GM18868 (cell line): ENCODE results near the gene PBRM1.

Experiments
- ATAC-seq: cut with Tn5 transposase; IDR thresholded peaks from one replicate; pipeline ENCODE4 v1.9.1; 2021; ENCODE audit warnings: mild to moderate bottlenecking, moderate library complexity; ENCODE audit not compliant: unreplicated experiment

Gene PBRM1

DNA sequence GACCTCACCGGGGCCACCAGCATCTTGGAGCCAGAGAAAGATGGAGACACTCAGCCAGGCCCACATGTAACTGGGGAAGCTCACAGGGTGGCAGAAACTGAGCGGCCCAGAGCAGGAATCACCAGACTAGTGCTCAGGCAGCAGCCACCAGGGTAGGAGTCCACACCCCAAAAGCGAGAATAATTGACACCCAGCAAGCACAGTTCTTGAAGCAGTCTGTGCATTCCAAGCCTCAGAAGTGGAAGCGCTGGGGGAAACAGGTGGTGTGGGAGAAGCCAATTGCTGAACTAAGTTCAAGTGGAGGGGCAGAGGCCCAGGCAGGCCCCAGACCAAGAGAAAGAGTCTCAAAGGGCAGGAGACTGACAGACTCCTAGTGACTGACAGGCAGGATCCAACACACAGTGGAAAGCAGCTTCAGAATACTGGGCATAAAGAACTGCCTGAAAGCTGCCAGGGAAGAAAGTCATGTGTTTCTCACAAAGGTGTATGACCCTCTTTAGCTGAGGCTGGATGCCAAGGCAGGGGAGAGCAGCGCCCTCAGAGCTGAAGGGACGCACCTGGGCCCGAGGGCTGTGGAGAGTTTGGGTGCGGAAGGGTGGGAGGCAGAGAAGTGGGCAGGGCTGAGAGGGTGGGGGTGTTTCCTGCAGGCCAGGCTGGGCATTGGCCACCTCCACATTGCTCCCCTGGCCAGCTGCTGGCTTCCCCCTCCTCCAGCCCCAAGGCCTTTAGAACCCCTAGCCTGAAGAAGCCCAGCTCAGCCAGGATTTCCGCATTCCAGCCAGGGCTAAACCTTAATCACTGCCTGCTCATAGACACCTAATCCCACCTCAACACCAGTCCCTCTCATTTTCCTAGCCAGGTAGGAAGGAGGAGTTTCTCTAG lies 159.8 kb downstream of the PBRM1 start:
- ATAC-seq: no peak

DNA sequence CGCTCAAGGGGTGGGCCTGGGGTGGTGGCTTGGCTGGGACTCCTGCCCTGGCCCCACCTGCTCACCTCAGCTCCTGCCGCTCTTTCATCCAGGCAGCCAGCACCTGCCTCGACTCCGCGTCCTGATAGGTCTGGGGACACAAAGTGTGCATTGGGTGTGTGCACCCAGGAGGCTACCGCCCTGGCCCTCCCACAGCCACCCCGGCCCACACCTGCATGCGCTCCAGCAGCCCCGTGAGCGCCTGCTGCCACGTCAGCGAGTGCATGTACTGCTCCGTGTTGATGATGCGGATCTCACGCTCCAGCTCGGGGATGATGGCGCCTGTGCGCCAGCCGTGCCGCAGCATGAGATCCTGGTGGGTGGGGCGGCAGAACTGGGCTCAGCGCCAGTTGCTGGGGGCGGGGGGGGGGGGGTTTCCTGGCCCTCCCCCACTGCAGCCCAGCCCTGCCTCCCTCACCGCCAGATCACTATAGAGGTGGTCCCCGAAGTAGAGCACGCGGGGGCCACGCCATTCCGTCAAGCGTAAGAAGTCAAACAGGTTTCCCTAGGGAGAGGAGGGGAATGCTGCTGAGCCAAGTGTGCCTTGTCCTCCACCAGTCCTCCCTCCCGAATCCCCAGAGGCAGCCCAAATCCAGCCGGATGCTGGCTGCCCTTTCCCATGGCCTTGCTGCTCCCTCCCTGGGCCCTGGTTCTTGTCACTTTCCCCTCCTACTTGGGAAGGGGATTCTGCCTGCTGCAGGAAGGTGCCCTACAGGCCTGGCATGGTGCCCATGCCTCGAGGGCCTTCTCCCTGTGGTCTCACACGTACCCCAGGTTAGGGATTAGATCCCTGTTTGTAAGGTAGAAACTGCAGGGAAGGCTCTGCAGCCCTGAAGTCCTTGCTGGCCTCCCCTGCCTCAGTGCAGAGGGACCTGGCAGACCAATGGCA lies 160.7 kb downstream of the PBRM1 start:
- ATAC-seq: no peak

GRCh38 chr3:52524258-52524751 lies 161.4 kb downstream of the PBRM1 start:
- no peak for ATAC-seq

DNA sequence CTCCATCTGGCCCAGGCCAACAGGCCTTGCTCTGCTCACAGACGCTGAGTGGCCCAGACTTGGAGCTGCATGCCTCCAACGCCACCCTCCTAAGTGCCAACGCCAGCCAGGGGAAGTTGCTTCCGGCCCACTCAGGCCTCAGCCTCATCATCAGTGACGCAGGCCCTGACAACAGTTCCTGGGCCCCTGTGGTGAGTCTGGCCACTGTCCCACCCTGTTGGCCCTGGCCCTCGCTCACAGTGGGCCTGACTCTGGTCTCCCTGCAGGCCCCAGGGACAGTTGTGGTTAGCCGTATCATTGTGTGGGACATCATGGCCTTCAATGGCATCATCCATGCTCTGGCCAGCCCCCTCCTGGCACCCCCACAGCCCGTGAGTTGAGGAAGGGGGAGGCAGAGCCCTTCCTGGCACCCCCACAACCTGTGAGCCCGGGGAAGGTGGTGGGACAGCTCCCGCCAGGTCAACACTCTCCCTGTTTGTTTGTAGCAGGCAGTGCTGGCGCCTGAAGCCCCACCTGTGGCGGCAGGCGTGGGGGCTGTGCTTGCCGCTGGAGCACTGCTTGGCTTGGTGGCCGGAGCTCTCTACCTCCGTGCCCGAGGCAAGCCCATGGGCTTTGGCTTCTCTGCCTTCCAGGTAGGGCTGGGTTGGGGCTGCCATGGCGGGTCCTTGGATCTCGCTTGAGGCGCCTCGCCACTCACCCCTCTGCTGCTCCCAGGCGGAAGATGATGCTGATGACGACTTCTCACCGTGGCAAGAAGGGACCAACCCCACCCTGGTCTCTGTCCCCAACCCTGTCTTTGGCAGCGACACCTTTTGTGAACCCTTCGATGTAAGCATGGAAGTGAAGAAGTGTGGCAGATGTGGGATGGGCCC lies 162.1 kb downstream of the PBRM1 start:
- ATAC-seq: no peak

DNA sequence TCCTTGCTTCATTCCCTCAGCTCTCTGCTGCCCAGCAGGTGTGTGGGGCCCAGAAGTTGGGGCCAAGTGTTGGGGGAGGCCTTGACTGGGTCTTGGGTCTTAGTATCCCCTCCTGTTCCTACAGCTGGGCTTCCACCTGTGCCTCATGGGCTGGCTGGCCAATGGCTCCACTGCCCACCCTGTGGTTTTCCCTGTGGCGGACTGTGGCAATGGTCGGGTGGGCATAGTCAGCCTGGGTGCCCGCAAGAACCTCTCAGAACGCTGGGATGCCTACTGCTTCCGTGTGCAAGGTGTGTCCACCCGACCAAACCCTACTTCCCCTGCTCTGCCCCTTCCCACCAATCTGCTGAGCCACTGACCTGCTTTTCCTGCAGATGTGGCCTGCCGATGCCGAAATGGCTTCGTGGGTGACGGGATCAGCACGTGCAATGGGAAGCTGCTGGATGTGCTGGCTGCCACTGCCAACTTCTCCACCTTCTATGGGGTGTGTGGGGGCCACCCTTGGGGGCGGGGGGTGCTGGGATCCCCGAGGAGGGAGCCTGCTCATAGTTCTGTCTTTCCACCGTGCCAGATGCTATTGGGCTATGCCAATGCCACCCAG lies 163.0 kb downstream of the PBRM1 start:
- no peak for ATAC-seq

DNA sequence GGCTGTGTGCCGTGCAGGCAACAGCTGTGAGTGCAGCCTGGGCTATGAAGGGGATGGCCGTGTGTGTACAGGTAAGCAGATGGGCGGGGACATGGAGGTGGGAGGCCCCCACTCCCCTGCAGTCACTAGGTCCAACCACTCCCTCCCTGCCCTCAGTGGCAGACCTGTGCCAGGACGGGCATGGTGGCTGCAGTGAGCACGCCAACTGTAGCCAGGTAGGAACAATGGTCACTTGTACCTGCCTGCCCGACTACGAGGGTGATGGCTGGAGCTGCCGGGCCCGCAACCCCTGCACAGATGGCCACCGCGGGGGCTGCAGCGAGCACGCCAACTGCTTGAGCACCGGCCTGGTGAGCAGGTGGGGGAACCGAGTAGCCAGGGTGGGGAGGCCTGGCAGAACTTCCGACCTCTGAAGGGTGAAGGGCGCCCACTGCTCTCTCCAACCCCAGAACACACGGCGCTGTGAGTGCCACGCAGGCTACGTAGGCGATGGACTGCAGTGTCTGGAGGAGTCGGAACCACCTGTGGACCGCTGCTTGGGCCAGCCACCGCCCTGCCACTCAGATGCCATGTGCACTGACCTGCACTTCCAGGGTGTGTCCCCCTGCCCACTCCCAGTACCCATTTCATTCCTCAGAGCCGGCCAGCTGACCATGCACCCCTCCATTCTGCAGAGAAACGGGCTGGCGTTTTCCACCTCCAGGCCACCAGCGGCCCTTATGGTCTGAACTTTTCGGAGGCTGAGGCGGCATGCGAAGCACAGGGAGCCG lies 163.6 kb downstream of the PBRM1 start:
- ATAC-seq: no peak

DNA sequence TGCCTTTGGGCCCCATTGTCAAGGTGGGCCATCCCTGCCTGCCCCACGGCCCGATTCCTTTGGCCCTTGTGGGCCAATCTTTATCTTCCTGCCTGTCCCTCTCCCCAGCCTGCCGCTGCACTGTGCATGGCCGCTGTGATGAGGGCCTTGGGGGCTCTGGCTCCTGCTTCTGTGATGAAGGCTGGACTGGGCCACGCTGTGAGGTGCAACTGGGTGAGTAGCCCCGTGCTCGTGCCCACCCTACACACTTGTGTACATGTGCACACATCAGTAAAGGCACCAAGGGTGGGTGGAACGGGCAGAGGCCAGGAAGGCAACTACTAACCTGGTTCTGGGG lies 164.3 kb downstream of the PBRM1 start:
- ATAC-seq: no peak

DNA sequence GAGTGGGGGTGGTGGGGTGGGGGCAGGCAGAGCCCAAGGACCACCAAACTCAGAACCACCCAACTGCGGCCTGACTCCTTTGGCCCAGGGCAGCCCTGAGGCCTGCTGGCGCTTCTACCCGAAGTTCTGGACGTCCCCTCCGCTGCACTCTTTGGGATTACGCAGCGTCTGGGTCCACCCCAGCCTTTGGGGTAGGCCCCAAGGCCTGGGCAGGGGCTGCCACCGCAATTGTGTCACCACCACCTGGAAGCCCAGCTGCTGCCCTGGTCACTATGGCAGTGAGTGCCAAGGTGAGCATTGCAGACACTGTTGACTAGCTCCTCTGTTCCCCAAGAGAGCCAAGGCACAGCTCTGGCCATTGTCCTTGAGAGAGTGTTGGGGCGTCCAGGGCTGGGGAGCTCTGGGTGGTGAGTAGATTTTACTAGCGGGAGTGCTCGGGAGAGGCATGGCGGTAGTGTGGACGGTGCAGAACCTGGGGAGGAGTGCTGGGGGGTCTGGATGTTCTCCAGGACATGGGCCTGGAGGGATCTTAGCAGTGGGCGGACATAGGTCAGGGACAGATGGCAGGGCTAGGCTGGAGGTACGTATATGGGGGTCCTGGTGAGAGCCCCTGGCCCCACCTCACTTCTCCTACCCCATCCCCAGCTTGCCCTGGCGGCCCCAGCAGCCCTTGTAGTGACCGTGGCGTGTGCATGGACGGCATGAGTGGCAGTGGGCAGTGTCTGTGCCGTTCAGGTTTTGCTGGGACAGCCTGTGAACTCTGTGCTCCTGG lies 164.8 kb downstream of the PBRM1 start:
- no peak for ATAC-seq

DNA sequence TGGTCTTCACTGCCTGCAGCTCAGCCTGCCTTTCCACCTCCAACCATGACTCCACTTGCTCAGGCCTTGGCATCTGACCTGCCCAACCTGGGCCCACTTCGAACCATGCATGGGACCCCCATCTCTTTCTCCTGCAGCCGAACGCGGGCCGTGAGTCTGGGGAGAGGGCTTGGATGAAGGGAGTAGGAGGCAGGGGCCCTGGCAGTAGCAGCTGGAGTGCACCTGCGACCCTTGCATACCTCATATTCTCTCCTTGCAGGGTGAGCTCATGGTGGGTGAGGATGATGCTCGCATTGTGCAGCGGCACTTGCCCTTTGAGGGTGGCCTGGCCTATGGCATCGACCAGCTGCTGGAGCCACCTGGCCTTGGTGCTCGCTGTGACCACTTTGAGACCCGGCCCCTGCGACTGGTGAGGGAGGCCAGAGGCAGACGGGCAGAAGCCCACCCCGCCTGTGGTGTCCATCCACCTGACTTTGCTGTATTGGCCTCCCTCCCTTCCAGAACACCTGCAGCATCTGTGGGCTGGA lies 165.5 kb downstream of the PBRM1 start:
- no peak for ATAC-seq

DNA sequence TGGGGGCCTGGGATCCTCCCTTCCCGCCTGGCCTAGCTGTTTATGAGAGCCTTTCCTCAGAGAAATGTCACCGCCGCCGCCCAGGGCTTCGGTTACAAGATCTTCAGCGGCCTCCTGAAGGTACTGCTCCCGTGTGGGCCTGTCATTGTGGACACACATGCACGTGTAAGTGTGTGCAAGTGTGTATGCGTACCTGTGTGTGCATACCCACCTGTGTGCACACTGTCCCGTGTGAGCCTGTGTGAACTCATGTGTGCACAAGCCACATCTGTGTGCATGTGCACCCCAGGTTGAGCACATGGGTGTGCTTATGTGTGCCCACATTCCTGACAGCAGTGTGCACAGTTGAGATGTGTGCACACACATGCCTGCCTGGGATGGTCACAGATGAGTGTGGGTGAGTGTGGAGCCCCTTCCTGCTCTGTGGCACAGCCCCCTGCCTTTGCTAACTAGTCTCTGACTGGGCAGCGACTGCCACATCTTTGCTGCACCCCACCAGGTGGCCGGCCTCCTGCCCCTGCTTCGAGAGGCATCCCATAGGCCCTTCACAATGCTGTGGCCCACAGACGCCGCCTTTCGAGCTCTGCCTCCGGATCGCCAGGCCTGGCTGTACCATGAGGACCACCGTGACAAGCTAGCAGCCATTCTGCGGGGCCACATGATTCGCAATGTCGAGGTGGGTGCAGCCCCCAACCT lies 166.1 kb downstream of the PBRM1 start:
- no peak for ATAC-seq

DNA sequence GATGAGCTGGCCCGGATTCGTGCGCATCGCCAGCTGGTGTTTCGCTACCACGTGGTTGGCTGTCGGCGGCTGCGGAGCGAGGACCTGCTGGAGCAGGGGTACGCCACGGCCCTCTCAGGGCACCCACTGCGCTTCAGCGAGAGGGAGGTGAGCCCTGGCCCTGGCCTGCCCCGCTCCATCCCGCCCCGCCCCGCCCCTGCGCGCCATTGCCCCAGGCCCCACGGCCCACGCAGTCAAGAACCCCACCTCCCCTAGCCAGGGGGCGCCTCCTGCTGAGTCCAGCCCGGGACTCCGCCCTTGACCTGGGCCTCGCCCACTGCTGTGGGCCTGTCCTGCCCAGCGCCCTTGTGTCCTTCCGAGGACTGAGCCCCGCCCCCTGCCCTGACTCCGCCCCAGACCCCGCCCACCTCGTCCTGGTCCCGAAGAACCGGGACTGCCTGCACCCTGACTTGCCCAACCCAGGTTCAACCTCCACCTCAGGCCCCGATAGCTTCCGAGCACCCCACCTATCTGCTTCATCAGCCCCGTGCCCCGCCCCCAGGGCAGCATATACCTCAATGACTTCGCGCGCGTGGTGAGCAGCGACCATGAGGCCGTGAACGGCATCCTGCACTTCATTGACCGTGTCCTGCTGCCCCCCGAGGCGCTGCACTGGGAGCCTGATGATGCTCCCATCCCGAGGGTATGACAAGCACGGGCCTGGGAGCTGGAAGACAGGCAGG lies 166.8 kb downstream of the PBRM1 start:
- ATAC-seq: no peak

GRCh38 chr3:52517796-52518722 lies 167.7 kb downstream of the PBRM1 start:
- no peak for ATAC-seq

DNA sequence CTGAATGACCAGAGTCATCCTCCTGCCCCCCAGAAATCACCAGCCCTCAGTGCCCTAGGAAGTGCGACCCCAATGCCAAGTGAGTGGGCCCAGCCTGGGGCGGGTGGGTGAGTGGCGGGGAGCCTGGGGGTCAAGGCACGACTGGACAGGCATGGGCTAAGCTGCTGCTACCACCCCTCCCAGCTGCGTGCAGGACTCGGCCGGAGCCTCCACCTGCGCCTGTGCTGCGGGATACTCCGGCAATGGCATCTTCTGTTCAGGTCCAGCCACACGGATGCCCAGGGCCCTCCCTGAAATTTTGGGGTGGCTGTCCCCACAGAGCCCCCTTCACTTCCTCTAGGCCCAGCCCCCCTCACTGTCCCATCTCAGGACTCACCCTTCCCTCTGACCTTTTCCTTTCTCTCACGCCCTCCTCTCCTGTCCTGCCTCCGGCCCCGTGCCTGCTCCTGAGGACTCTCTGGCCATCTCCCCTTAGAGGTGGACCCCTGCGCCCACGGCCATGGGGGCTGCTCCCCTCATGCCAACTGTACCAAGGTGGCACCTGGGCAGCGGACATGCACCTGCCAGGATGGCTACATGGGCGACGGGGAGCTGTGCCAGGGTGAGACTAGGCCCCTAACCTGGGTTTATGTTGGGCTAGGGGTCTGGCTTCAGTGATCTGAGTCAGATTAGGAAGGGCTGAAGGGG lies 169.1 kb downstream of the PBRM1 start:
- no peak for ATAC-seq

DNA sequence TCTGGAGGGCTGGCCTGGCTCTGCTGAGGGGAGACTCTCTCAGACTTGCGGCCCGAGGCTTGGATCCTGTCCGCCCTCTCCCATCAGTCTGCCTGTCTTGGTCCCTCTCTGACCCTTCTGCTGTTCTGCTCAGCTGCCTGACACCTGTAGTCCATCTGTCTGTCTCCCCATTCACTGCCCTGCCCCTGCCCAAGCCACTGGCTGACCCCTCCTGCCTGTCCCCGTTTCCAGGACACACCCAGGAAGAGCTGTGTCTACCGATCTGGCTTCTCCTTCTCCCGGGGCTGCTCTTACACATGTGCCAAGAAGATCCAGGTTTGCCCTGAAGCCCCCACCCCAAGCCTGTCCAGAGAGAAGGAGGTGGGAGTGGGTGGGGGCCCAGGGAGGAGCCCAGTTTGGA lies 170.5 kb downstream of the PBRM1 start:
- ATAC-seq: no peak

DNA sequence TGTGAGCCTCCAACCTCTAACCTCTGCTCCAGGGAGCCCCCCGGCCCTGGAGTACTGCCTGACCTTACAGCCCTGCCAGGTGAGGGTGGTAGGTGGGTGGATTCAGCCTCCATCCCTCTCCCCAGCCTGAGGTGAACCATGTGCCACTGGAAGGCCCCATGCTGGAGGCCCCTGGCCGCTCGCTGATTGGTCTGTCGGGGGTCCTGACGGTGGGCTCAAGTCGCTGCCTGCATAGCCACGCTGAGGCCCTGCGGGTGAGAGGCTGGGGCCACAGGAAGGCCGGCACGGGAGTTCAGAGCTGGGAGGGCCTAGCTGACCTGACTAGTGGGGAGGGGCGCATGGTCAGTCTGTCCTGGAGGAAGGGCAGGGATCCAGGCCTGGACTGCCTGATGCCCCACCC lies 171.1 kb downstream of the PBRM1 start:
- no peak for ATAC-seq

GRCh38 chr3:52513281-52513680 lies 172.4 kb downstream of the PBRM1 start:
- no peak for ATAC-seq
